K562 treated with DMSO at 1 percent for 48 hours (cell line): Measurements from ENCODE around the gene SRPK2. TPM values are rescaled to one million over a fixed set of nuclear protein-coding genes. Genes with fewer than 3 reads are reported as not detected.

Source experiments
- total RNA-seq: library from RNA; unstranded; fragments of 300-600 nt; gene quantifications from 2 replicates; pipeline ENCODE4 v1.2.3, GENCODE V29; 2022; ENCODE audit warnings: low replicate concordance; ENCODE audit errors: extremely low read depth

Gene SRPK2
- not detected in 2 replicates for total RNA-seq

GRCh38 chr7:105388356-105389087 is at the start of gene SRPK2:
SRPK2 (minus strand) TSS chr7:105388921.

Other genes with a start within 250 kb of the SRPK2 start
- gene PUS7, start 133.3 kb upstream of the SRPK2 start, total RNA-seq, result not detected in 2 replicates
- not detected in 2 replicates for gene RINT1, start 143.3 kb upstream of the SRPK2 start, total RNA-seq
- not detected in 2 replicates for gene EFCAB10, start 192.6 kb upstream of the SRPK2 start, total RNA-seq